K562 (cell line): ENCODE measurements around the gene EPN2. TPM values are rescaled to one million over a fixed set of nuclear protein-coding genes. Genes with fewer than 3 reads are reported as not detected.

Experiments
- ATAC-seq: fragments of 200-7000 bp; cut with Tn5 transposase; 3 replicates; pipeline ENCODE4 v1.9.1; 2020; ENCODE audit warnings: moderate library complexity
- BruUV-seq: library from RNA; stranded (reverse); fragments of 400-500 nt; replicated peaks from 2 replicates; lab custom pipeline; 2021; lab: Mats Ljungman, UMichigan
- CTCF ChIA-PET: fragments of 300-600 bp; formaldehyde crosslinking; extraction: SDS; loops from one replicate; lab custom pipeline; 2021; ENCODE audit warnings: low intra/inter-chr PET ratio; lab: Yijun Ruan, JAX
- POLR2A ChIA-PET: fragments of 300-600, 350-650 bp; sonication (Branson Sonifier 250); formaldehyde crosslinking; extraction: SDS; loops from one replicate; lab custom pipeline; 2021; ENCODE audit warnings: antibody characterized with exemption, inconsistent platforms; lab: Yijun Ruan, JAX
- DNase-seq, 4 experiments: peaks; one replicate each; pipeline versions ENCODE4 v3.0.0 to v3.0.0-alpha.2; 2011 to 2018; ENCODE audit warnings: low spot score in 3 of 4, mixed read lengths in 3 of 4; ENCODE audit errors: extremely low read depth in 1 of 4
- FAIRE-seq: peaks from 2 replicates; lab custom pipeline; 2011; peaks lifted over from hg19 to GRCh38; lab: Jason Lieb, UNC
- H2AFZ ChIP-seq: 2 replicates; pipeline ENCODE4 v1.6.0; 2011; ENCODE audit warnings: low read depth, low read length, control low read depth, inconsistent platforms
- H3K27ac ChIP-seq: fragments of 200-600 bp; 3 replicates; pipeline ENCODE4 v1.8.0; 2011; ENCODE audit warnings: low read depth, mild to moderate bottlenecking, control low read depth, inconsistent platforms, low read length, moderate library complexity, mixed read lengths; ENCODE audit errors: extremely low read depth
- H3K27me3 ChIP-seq, 2 experiments: fragments of 300-600 bp in 1 of 2; 2 replicates in 1 of 2; 3 replicates in 1 of 2; pipeline versions ENCODE4 v1.6.0 to v1.8.0; 2011; ENCODE audit warnings: inconsistent platforms in 2 of 2, low read length in 2 of 2, mild to moderate bottlenecking in 1 of 2, mixed read lengths in 1 of 2, moderate library complexity in 1 of 2; ENCODE audit not compliant: control insufficient read depth in 2 of 2, insufficient read depth in 2 of 2
- H3K36me3 ChIP-seq: fragments of 300-600 bp; 3 replicates; pipeline ENCODE4 v1.8.0; 2011; ENCODE audit warnings: mild to moderate bottlenecking, low read length, inconsistent platforms; ENCODE audit not compliant: control insufficient read depth, insufficient read depth
- H3K4me1 ChIP-seq, 2 experiments: fragments of 200-600 bp in 1 of 2; replicated peaks in 1 of 2; 2 replicates in 1 of 2; 3 replicates in 1 of 2; pipeline versions ENCODE4 v1.5.1 to v1.8.0; 2011; ENCODE audit warnings: inconsistent platforms in 2 of 2, low read length in 2 of 2, mild to moderate bottlenecking in 1 of 2, mixed read lengths in 1 of 2, moderate library complexity in 1 of 2; ENCODE audit not compliant: control insufficient read depth in 2 of 2, insufficient read depth in 2 of 2
- H3K4me2 ChIP-seq: 2 replicates; pipeline ENCODE4 v1.6.1; 2011; ENCODE audit warnings: low read length, control low read depth, inconsistent platforms, mixed read lengths; ENCODE audit not compliant: insufficient read depth
- H3K4me3 ChIP-seq: fragments of 200-600 bp; sonication (generic), shearing (Covaris generic); 2 replicates; pipeline ENCODE4 v1.5.1; 2016; ENCODE audit warnings: control low read depth, inconsistent platforms
- H3K79me2 ChIP-seq: fragments of 200-600 bp; 3 replicates; pipeline ENCODE4 v1.8.0; 2011; ENCODE audit warnings: low read length, inconsistent platforms; ENCODE audit not compliant: control insufficient read depth, insufficient read depth
- H3K9ac ChIP-seq, 2 experiments: 2 replicates each; pipeline versions ENCODE4 v1.6.0 to v1.6.1; 2011; ENCODE audit warnings: low read depth in 2 of 2, low read length in 2 of 2, control low read depth in 1 of 2, inconsistent platforms in 1 of 2, mild to moderate bottlenecking in 1 of 2, mixed read lengths in 1 of 2; ENCODE audit not compliant: insufficient read depth in 1 of 2
- H3K9me1 ChIP-seq: one replicate; pipeline ENCODE4 v1.6.0; 2011; ENCODE audit warnings: inconsistent platforms, mild to moderate bottlenecking, low read length, moderate library complexity; ENCODE audit not compliant: control insufficient read depth, insufficient read depth
- H3K9me3 ChIP-seq: replicated peaks from 2 replicates; pipeline ENCODE4 v1.5.1; 2011; ENCODE audit warnings: low read depth, low read length, inconsistent platforms; ENCODE audit not compliant: control insufficient read depth, insufficient read depth
- H4K20me1 ChIP-seq: replicated peaks from 2 replicates; pipeline ENCODE4 v1.6.1; 2011; ENCODE audit warnings: low read length, inconsistent platforms, mixed read lengths; ENCODE audit not compliant: control insufficient read depth, insufficient read depth
- FOXK1 ChIP-seq: sonication (generic); formaldehyde crosslinking; IDR thresholded peaks from 2 replicates; pipeline ENCODE4 v1.8.0; 2022; ENCODE audit warnings: missing genetic modification reagents, mild to moderate bottlenecking, borderline replicate concordance
- GMEB1 ChIP-seq: fragments of 250-450 bp; sonication (Bioruptor Pico); IDR thresholded peaks from 2 replicates; pipeline ENCODE4 v1.4.0; 2020; ENCODE audit warnings: mild to moderate bottlenecking
- HES1 ChIP-seq: fragments of 450-650 bp; IDR thresholded peaks from 2 replicates; pipeline ENCODE4 v1.6.1; 2016; ENCODE audit warnings: low read depth, mild to moderate bottlenecking, moderate library complexity
- MCM5 ChIP-seq: fragments of 450-650 bp; IDR thresholded peaks from 2 replicates; pipeline ENCODE4 v1.6.1; 2016; ENCODE audit warnings: low read depth
- MTA1 ChIP-seq: fragments of 450-650 bp; IDR thresholded peaks from 2 replicates; pipeline ENCODE4 v1.6.1; 2017; ENCODE audit warnings: borderline replicate concordance
- NFXL1 ChIP-seq: fragments of 450-650 bp; formaldehyde crosslinking; IDR thresholded peaks from 2 replicates; pipeline ENCODE4 v1.4.0; 2021; ENCODE audit warnings: mild to moderate bottlenecking
- STAT5B ChIP-seq: fragments of 250-450 bp; sonication (Bioruptor Pico); IDR thresholded peaks from 2 replicates; pipeline ENCODE4 v1.8.0; 2021; ENCODE audit warnings: mild to moderate bottlenecking, inconsistent platforms
- ZNF740 ChIP-seq, 3 experiments: fragments of 200-800 bp in 1 of 3; sonication (Bioruptor generic) in 1 of 3; sonication (generic) in 1 of 3; formaldehyde crosslinking in 1 of 3; IDR thresholded peaks; 2 replicates each; pipeline versions ENCODE4 v1.6.1 to v1.8.0; 2016 to 2022; ENCODE audit warnings: mild to moderate bottlenecking in 2 of 3, missing compliant biosample characterization in 2 of 3, missing genetic modification characterization in 2 of 3, missing genetic modification reagents in 1 of 3
- ZNF764 ChIP-seq: fragments of 250-450 bp; sonication (Bioruptor Pico); IDR thresholded peaks from 2 replicates; pipeline ENCODE4 v1.4.0; 2020; ENCODE audit warnings: low read depth, mild to moderate bottlenecking, moderate library complexity
- WGBS: fragments of 100-300 bp; shearing (Covaris generic); methylation state at CpG from one replicate; pipeline ENCODE4 v1.1.6; 2016; ENCODE audit warnings: low coverage, mixed read lengths; ENCODE audit not compliant: insufficient coverage; ENCODE audit errors: missing lambda C conversion rate; 5-methylcytosine and 5-hydroxymethylcytosine counted together
- in situ Hi-C: fragments of 300-500 bp; cut with MboI; formaldehyde crosslinking; loops from 4 replicates; pipeline ENCODE4 v1.15.0; 2018; ENCODE audit warnings: inconsistent platforms, mixed read lengths
- intact Hi-C: fragments of 100-400 bp; cut with micrococcal nuclease; formaldehyde crosslinking; loops from 2 replicates; pipeline ENCODE4 v1.14.2; 2022
- polyA plus RNA-seq, 8 experiments: library from polyadenylated mRNA; depleted of rRNA in 4 of 8; stranded (reverse) in 5 of 8; unstranded in 3 of 8; fragments of >200 nt; fragmentation: Nextera tagmentation in 2 of 8; fragmentation: Illumina TruSeq in 1 of 8; extraction: Ambion mirVana in 2 of 8; extraction: Trizol in 1 of 8; gene quantifications; 2 replicates each; pipeline versions ENCODE4 v1.2.1 to v1.2.3, GENCODE V29; 2011 to 2014; ENCODE audit warnings: inconsistent platforms in 1 of 8, missing spikeins in 1 of 8
- total RNA-seq, 7 experiments: library from RNA; depleted of rRNA in 6 of 7; stranded (reverse); fragments of >200 nt in 6 of 7; fragmentation: Illumina TruSeq in 2 of 7; extraction: Trizol in 2 of 7; gene quantifications; 2 replicates each; pipeline versions ENCODE4 v1.2.1 to v1.2.3, GENCODE V29; 2011 to 2021; ENCODE audit warnings: low replicate concordance in 1 of 7

EPN2 gene
- total and polyA plus RNA-seq, 9 of the 15 experiments (the other 6 are each of a cell fraction or from before 2014, with no cell fraction given): 1.0 to 12.9 (median 8.9) TPM

- Histone ChIP-seq H3K9me3 (no peaks in the 10 kb centered on the region), H3K27ac (no peak overlapping the region), H3K9me1 (peaks cover 4% of the 10 kb centered on the region), H3K79me2 (no peaks in the 10 kb centered on the region), H4K20me1 (no peaks in the 10 kb centered on the region), H3K36me3 (no peaks in the 10 kb centered on the region), H3K4me1 (peaks cover 4% of the 10 kb centered on the region in 2 experiments; a peak in 3 of 5 replicates), H3K27me3 (no peaks in the 10 kb centered on the region), H2AFZ (no peak overlapping the region), H3K4me2 (no peak overlapping the region), H3K9ac (no peak overlapping the region), H3K4me3 (no peak overlapping the region)
- ATAC-seq (no peak), DNase-seq (no peak), FAIRE-seq (no peak)
- 87% methylated on average over 3 of the region's 5 CpGs for WGBS
- in situ Hi-C loops: no loop called here
- BruUV-seq: no TSS peak
- ChIA-PET POLR2A (interaction anchor here (0.6 to 2.2 kb wide), 6 partner anchors 15 to 20 kb away, joined by 3 to 9 read pairs (median 3); no protein-coding TSS in a partner anchor), CTCF (no interaction called here)
- intact Hi-C loops: no loop called here
- TF ChIP-seq GMEB1 (CRISPR knock-in tag) (no peak), STAT5B (CRISPR knock-in tag) (no peak), ZNF764 (CRISPR knock-in tag) (no peak), NFXL1 (CRISPR knock-in tag) (no peak), MCM5 (no peak), HES1 (no peak), MTA1 (no peak), ZNF740 (CRISPR knock-in tag; IDR thresholded peaks at IDR 0.05) (no peak), ZNF740 (tag; IDR thresholded peaks at IDR 0.05) (no peak), FOXK1 (CRISPR knock-in tag) (no peak)
Observed at GRCh38 chr17:19322129-19322505, 85.0 kb downstream of the EPN2 start.
